ENCODE data around the gene HOXC6.

Gene HOXC6

GRCh38 chr12:53990311-53991076, 37.7 kb upstream of the HOXC6 start:
- DNase-seq = no peak

- no peak for DNase-seq
These were observed 37.2 kb upstream of the HOXC6 start for GRCh38 chr12:53991077-53991460.

- DNase-seq = no peak
These were observed 35.8 kb upstream of the HOXC6 start for GRCh38 chr12:53992377-53992889.

GRCh38 chr12:53993162-53994008, 34.9 kb upstream of the HOXC6 start:
- DNase-seq = no peak

- DNase-seq = no peak
These were observed 34.3 kb upstream of the HOXC6 start for GRCh38 chr12:53994009-53994263.

- DNase-seq = no peak
These were observed 33.8 kb upstream of the HOXC6 start for GRCh38 chr12:53994264-53995001.

GRCh38 chr12:53995002-53995377, 33.2 kb upstream of the HOXC6 start:
- DNase-seq = no peak

GRCh38 chr12:53995378-53996239, 32.6 kb upstream of the HOXC6 start:
- DNase-seq = no peak

GRCh38 chr12:53996240-53997203, 31.7 kb upstream of the HOXC6 start:
- no peak for DNase-seq

GRCh38 chr12:53997204-53998109, 30.8 kb upstream of the HOXC6 start:
- DNase-seq = no peak

GRCh38 chr12:53998110-53998899, 29.9 kb upstream of the HOXC6 start:
- DNase-seq = no peak

GRCh38 chr12:53998900-53999236, 29.4 kb upstream of the HOXC6 start:
- DNase-seq = no peak

- no peak for DNase-seq
These were observed 28.6 kb upstream of the HOXC6 start for GRCh38 chr12:53999559-54000115.

- DNase-seq = no peak
These were observed 27.8 kb upstream of the HOXC6 start, which contains the start of gene HOXC9 for GRCh38 chr12:54000116-54001114. HOXC9 (plus strand) TSS chr12:54000161; CDS start chr12:54000189, 28 bp downstream.

GRCh38 chr12:54001283-54002187, 26.7 kb upstream of the HOXC6 start:
- DNase-seq = no peak

- DNase-seq = no peak
These were observed 25.8 kb upstream of the HOXC6 start for GRCh38 chr12:54002278-54002914.
